H1 (cell line): ENCODE measurements around the gene TASP1. TPM values are rescaled to one million over a fixed set of nuclear protein-coding genes. Genes with fewer than 3 reads are reported as not detected.

Source experiments
- CBX8 ChIP-seq: fragments of 300-800, 300-1000 bp; sonication (generic); IDR thresholded peaks from 2 replicates; pipeline ENCODE4 v1.7.1; 2016; ENCODE audit warnings: low read depth, low read length, borderline replicate concordance
- GTF2F1 ChIP-seq: IDR thresholded peaks from 2 replicates; pipeline ENCODE4 v1.6.1; 2012; ENCODE audit warnings: low read depth, low read length, improper control_type of control experiment, borderline replicate concordance
- HDAC2 ChIP-seq, 2 experiments: fragments of 300-600 bp in 1 of 2; sonication (generic) in 1 of 2; IDR thresholded peaks; 2 replicates each; pipeline ENCODE4 v1.6.1; 2011 to 2012; ENCODE audit warnings: low read depth in 2 of 2, low read length in 2 of 2, mild to moderate bottlenecking in 2 of 2, moderate library complexity in 2 of 2, borderline replicate concordance in 1 of 2, inconsistent platforms in 1 of 2
- HDAC6 ChIP-seq: IDR thresholded peaks from one replicate; pipeline ENCODE4 v1.7.1; 2012; ENCODE audit warnings: low read depth, mild to moderate bottlenecking, inconsistent platforms, low read length, moderate library complexity
- NANOG ChIP-seq: IDR thresholded peaks from 2 replicates; pipeline ENCODE4 v1.6.1; 2011; ENCODE audit warnings: low read length, low read depth, mild to moderate bottlenecking, inconsistent platforms; ENCODE audit not compliant: insufficient read depth, poor library complexity, severe bottlenecking
- POU5F1 ChIP-seq: IDR thresholded peaks from 2 replicates; pipeline ENCODE4 v1.6.1; 2011; ENCODE audit warnings: low read depth, mild to moderate bottlenecking, low read length, moderate library complexity
- RAD21 ChIP-seq, 2 experiments: IDR thresholded peaks in 1 of 2; conservative IDR thresholded peaks in 1 of 2; 2 replicates each; pipeline ENCODE4 v1.6.1; 2011; ENCODE audit warnings: low read depth in 2 of 2, low read length in 2 of 2, improper control_type of control experiment in 1 of 2, inconsistent platforms in 1 of 2, mild to moderate bottlenecking in 1 of 2, moderate library complexity in 1 of 2
- RBBP5 ChIP-seq: IDR thresholded peaks from 2 replicates; pipeline ENCODE4 v1.7.1; 2012; ENCODE audit warnings: low read depth, mild to moderate bottlenecking, inconsistent platforms, low read length, moderate library complexity, borderline replicate concordance
- RXRA ChIP-seq: IDR thresholded peaks from 2 replicates; pipeline ENCODE4 v1.6.1; 2011; ENCODE audit warnings: low read depth, mild to moderate bottlenecking, low read length, moderate library complexity; ENCODE audit not compliant: insufficient read depth
- SAP30 ChIP-seq: fragments of 300-600 bp; sonication (generic); IDR thresholded peaks from 2 replicates; pipeline ENCODE4 v1.7.1; 2012; ENCODE audit warnings: low read length, moderate library complexity, mild to moderate bottlenecking, inconsistent platforms; ENCODE audit not compliant: insufficient read depth, insufficient replicate concordance
- SIN3A ChIP-seq, 2 experiments: IDR thresholded peaks in 1 of 2; conservative IDR thresholded peaks in 1 of 2; 2 replicates each; pipeline ENCODE4 v1.6.1; 2011 to 2012; ENCODE audit warnings: low read length in 2 of 2, improper control_type of control experiment in 1 of 2, low read depth in 1 of 2, mild to moderate bottlenecking in 1 of 2
- SIRT6 ChIP-seq: IDR thresholded peaks from one replicate; pipeline ENCODE4 v1.7.1; 2012; ENCODE audit warnings: low read length, inconsistent platforms
- SRF ChIP-seq: IDR thresholded peaks from 2 replicates; pipeline ENCODE4 v1.6.1; 2011; ENCODE audit warnings: mild to moderate bottlenecking, low read depth, low read length, moderate library complexity
- SUZ12 ChIP-seq: fragments of 200-600 bp; sonication (generic); IDR thresholded peaks from 2 replicates; pipeline ENCODE4 v1.6.1; 2012; ENCODE audit warnings: mild to moderate bottlenecking, inconsistent platforms, low read length, moderate library complexity, mixed read lengths
- TEAD4 ChIP-seq: IDR thresholded peaks from 2 replicates; pipeline ENCODE4 v1.6.1; 2012; ENCODE audit warnings: low read depth, low read length, inconsistent platforms, mixed read lengths
- ZNF274 ChIP-seq: IDR thresholded peaks from 2 replicates; pipeline ENCODE4 v1.7.0; 2012; ENCODE audit warnings: low read length, borderline replicate concordance; ENCODE audit errors: extremely low read depth
- polyA plus RNA-seq, 7 experiments: library from polyadenylated mRNA; depleted of rRNA in 3 of 7; stranded (reverse) in 5 of 7; unstranded in 2 of 7; fragments of >200 nt in 5 of 7; fragments of 200-250 nt in 2 of 7; gene quantifications; 1 replicate in 5 of 7; 2 replicates in 1 of 7; 4 replicates in 1 of 7; pipeline versions ENCODE4 v1.2.1 to v1.2.3, GENCODE V29; 2011 to 2013; ENCODE audit warnings: missing spikeins in 2 of 7, mixed read lengths in 2 of 7
- total RNA-seq: library from RNA; stranded (reverse); fragmentation: NEBNext Ultra II Directional; extraction: Animal tissue kit (Norgen Biotek cat#: 25700); gene quantifications from 2 replicates; pipeline ENCODE4 v1.2.1, GENCODE V29; 2021
- TF ChIP-seq, protein P1 (sequence below): IDR thresholded peaks from 2 replicates; pipeline ENCODE4 v1.6.1; 2011; ENCODE audit warnings: low read depth, mild to moderate bottlenecking, low read length; ENCODE audit not compliant: insufficient read depth
- TF ChIP-seq, protein P2 (sequence below), 3 experiments: IDR thresholded peaks; 1 replicate in 2 of 3; 2 replicates in 1 of 3; pipeline versions ENCODE4 v1.5.1 to v1.6.1; 2011; ENCODE audit warnings: low read length in 3 of 3, mild to moderate bottlenecking in 3 of 3, inconsistent platforms in 2 of 3, low read depth in 1 of 3, moderate library complexity in 1 of 3; ENCODE audit not compliant: insufficient read depth in 1 of 3; ENCODE audit errors: control extremely low read depth in 1 of 3

The TASP1 gene
- total and polyA plus RNA-seq, 2 of the 8 experiments (the other 6 are each of a cell fraction or from before 2014, with no cell fraction given), result 4.5 to 10.9 TPM

DNA sequence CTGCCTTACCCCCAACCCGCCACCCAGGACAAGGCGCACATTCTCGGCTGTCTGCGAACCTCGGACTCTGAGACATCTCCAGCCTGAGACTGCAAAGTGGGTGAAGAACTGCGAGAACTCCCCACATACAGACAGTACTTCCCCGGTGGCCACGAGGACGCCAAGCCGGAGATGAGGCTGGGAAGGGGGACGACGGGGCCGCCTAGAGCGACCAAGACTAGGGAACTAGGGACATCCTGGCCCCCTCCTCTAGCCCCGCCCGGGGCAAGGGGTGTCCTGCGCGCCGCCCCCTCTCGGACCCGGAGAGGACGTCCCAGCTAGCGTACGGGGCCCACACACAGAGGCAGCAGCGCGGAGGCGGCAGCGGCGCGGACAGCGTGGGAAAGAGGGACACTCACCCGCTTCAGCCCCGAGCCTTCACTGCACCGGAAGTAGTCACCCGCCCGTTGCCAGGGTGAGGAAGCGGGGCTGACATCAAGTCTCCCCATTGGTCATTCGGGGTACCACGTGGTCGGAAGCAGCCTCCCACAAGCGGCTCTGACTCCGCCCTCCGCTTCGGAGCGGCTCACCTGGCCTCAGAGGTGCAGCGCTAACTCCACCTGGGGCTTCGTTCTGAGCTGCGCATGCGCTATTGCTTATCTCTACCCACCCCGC lies at the start of gene TASP1 (continued):
- TF ChIP-seq SRF (no peak), TEAD4 (no peak), HDAC2 (IDR thresholded peaks at IDR 0.05; ENCODE audit: borderline replicate concordance in 1 of 2, low read depth in 2 of 2, low read length in 2 of 2) (peak in 1 of 2 experiments; percentile 72; a peak in 1 of 4 replicates), NANOG (no peak), SUZ12 (no peak), RAD21 (IDR thresholded peaks at IDR 0.05 in 1 of 2, conservative IDR thresholded peaks at IDR 0.05 in 1 of 2; ENCODE audit: low read depth in 2 of 2, low read length in 2 of 2) (no peak), ZNF274 (no peak), POU5F1 (no peak), HDAC6 (no peak), RBBP5 (peak; percentile 60; the same call in 1 of the 2 replicates), SAP30 (peak; percentile 98), RXRA (no peak), SIRT6 (no peak), GTF2F1 (no peak), CBX8 (no peak), SIN3A (conservative IDR thresholded peaks at IDR 0.05 in 1 of 2, IDR thresholded peaks at IDR 0.05 in 1 of 2; ENCODE audit: low read depth in 1 of 2, low read length in 2 of 2) (peak; percentile 90 to 93; a peak in 3 of 4 replicates)
- TF ChIP-seq, protein P1, sequence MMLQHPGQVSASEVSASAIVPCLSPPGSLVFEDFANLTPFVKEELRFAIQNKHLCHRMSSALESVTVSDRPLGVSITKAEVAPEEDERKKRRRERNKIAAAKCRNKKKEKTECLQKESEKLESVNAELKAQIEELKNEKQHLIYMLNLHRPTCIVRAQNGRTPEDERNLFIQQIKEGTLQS, result peak; percentile 56; the same call in 1 of the 2 replicates
- TF ChIP-seq, protein P2, sequence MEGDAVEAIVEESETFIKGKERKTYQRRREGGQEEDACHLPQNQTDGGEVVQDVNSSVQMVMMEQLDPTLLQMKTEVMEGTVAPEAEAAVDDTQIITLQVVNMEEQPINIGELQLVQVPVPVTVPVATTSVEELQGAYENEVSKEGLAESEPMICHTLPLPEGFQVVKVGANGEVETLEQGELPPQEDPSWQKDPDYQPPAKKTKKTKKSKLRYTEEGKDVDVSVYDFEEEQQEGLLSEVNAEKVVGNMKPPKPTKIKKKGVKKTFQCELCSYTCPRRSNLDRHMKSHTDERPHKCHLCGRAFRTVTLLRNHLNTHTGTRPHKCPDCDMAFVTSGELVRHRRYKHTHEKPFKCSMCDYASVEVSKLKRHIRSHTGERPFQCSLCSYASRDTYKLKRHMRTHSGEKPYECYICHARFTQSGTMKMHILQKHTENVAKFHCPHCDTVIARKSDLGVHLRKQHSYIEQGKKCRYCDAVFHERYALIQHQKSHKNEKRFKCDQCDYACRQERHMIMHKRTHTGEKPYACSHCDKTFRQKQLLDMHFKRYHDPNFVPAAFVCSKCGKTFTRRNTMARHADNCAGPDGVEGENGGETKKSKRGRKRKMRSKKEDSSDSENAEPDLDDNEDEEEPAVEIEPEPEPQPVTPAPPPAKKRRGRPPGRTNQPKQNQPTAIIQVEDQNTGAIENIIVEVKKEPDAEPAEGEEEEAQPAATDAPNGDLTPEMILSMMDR (IDR thresholded peaks at IDR 0.05; ENCODE audit: control extremely low read depth in 1 of 3, insufficient read depth in 1 of 3, low read depth in 1 of 3, low read length in 3 of 3), result no peak
